K562 (cell line): ENCODE data around the gene KRT83.

Experiments
- ELF4 ChIP-seq: fragments of 450-650 bp; formaldehyde crosslinking; IDR thresholded peaks from 2 replicates; pipeline ENCODE4 v1.4.0; 2022; ENCODE audit warnings: missing genetic modification characterization
- NEUROD1 ChIP-seq: fragments of 150-350 bp; IDR thresholded peaks from 2 replicates; pipeline ENCODE4 v1.6.1; 2014; ENCODE audit warnings: borderline replicate concordance, low read length, low read depth; ENCODE audit not compliant: partially characterized antibody
- RCOR1 ChIP-seq, 2 experiments: IDR thresholded peaks; 2 replicates each; pipeline ENCODE4 v1.6.1; 2012; ENCODE audit warnings: low read depth in 2 of 2, low read length in 2 of 2, borderline replicate concordance in 1 of 2, improper control_type of control experiment in 1 of 2
- ZNF274 ChIP-seq: IDR thresholded peaks from 2 replicates; pipeline ENCODE4 v1.6.1; 2011; ENCODE audit warnings: low read depth, mild to moderate bottlenecking, low read length, moderate library complexity, borderline replicate concordance

DNA sequence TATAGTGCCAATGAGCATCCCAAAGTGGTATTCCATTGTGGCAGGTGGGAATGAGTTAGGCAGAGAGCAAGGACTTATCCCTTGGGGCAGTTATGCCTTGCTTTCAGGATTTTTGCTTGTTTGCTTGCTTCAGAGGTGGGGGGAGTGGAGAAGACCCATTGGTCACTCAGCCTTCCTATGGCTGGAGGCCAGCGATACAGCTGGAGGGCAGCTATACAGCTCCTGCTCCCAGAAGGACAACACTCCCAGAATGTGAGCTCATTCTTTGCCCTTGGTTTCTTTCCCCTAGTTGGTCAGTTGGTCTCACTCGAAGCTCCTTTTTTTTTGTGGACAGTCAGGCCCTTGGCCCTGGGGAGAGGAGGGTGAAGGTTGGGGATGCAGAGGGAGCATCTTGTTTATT, 14.5 kb downstream of the KRT83 start:
- TF ChIP-seq NEUROD1 (no peak), ZNF274 (no peak), RCOR1 (IDR thresholded peaks at IDR 0.05; ENCODE audit: borderline replicate concordance in 1 of 2, low read depth in 2 of 2, low read length in 2 of 2) (no peak), ELF4 (CRISPR knock-in tag) (no peak)
